Brain microvascular endothelial cell (primary cell): ENCODE data around the gene TRMT112.

Source experiments
- DNase-seq: peaks from one replicate; pipeline ENCODE4 v3.0.0-alpha.2; 2020
- H3K27ac ChIP-seq: fragments of 250-450 bp; sonication (Bioruptor Pico); 2 replicates; pipeline ENCODE4 v1.5.1; 2020; ENCODE audit warnings: mild to moderate bottlenecking, moderate library complexity
- H3K27me3 ChIP-seq: fragments of 250-450 bp; sonication (Bioruptor Pico); replicated peaks from 2 replicates; pipeline ENCODE4 v1.5.1; 2020; ENCODE audit warnings: mild to moderate bottlenecking
- H3K36me3 ChIP-seq: fragments of 250-450 bp; sonication (Bioruptor Pico); replicated peaks from 2 replicates; pipeline ENCODE4 v1.5.1; 2020; ENCODE audit warnings: mild to moderate bottlenecking
- H3K4me3 ChIP-seq: 2 replicates; pipeline ENCODE4 v1.5.1; 2011; ENCODE audit warnings: low read depth, mild to moderate bottlenecking, control low read depth, low read length, moderate library complexity
- CTCF ChIP-seq: IDR thresholded peaks from 2 replicates; pipeline ENCODE4 v1.5.1; 2011; ENCODE audit warnings: low read depth, mild to moderate bottlenecking, moderate library complexity, low read length, control low read depth, inconsistent platforms; ENCODE audit errors: missing control alignments
- in situ Hi-C: cut with HindIII; loops from 2 replicates; pipeline ENCODE4 v1.10.0; 2017; ENCODE audit warnings: low sequenced_read_pairs, low pct_ligation_motif_present

TRMT112 gene

DNA sequence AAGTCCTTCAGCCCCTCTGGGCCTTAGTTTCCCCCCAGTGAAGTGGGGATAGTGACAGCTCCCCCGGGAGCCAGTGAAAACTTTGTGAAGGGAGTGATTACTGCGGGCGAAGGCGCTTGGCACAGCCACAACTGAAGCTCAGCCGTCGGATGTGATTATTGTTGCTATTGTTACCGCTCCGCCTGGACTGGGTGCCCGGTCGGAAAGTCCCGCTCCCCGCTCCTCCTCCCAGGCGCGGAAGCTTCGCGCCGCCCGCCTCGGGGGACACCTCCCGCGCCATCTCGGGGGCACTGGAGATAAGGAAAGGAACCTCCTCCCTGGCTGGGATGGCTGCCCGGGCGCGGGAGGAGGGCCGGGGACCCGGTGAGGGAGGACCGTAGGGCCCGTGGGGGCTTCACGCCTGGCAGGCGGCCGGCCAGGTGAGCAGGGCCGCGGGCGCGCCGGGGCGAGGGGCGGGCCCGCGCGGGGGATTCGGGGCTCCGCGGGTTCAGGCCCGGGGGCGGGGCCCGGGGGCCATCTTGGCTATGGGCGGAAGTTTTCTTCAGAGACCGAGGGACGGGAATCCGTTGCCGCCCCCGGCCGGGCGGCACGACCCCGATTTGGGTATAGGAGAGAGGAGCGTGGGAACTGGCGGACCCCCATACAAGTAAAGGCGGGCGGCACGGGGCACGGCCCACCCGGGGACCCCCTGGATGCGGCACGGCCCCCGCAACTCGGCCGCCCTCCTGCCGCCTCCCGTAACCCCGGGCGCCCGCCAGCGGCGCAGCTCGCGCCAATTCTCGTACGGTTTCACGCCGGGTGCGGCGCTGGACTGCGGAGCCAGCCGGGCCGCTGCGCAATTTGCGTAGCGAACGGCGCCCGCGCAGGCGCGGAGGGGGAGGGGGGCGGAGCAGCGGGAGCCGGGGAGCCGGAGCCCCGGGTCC lies 32.1 kb downstream of the TRMT112 start, which contains the start of gene GPR137:
Gene GPR137, plus strand, starts transcription at position 887 of the 923 bp plus-strand sequence. CDS start 677 bp downstream, outside the sequence.
- in situ Hi-C loops = no loop called here
- Histone ChIP-seq H3K27me3 (no peaks in the 10 kb centered on the region), H3K4me3 (peak within 1 kb of the TSS; percentile 70), H3K27ac (peak within 1 kb of the TSS; percentile 66), H3K36me3 (no peaks in the 10 kb centered on the region)
- DNase-seq = peak; percentile 40
- no peak for TF ChIP-seq CTCF

DNA sequence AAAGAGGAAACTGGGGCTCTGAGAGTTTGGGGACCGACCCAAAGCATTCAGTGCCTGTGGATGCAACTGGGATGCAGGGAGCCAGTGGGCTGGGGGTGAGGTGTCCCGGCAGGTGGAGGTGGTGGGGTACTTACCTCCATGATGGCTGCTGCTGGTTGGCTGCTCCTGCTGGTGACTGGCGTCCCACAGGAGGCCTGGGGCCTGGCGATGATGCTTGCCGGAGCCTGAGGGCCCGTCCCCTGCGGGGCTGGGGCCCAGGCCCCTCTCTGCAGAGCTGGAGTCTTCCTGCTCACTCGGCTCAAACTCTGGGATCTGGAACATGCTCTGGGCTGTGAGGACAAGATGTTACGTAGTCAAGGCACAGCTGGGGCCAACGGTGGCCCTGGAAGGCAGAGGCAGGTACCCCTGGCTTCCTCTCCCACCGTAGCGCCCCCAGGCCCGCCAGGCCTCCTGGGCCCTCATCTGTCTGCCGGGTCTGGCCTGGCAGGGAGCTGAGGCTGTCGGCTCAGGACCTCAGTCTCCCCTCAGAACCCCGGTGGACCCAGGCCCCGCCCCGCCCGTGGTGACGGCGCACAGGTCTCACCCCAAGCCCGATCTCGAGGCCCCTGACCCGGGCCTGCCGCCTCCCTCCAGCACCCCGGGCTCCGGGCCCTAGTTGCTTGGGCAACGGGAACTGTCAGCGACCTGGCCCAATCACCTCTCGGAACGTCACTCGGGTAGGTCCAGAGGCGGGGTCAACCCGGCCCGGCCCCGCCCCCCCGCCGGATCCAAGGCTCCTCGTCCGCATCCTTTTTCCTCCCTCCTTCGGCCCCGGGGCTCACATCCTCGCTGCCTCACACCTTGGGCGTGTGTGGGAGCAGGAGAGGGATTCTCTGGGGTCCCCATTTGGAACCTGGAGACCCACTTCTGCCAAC lies 33.1 kb downstream of the TRMT112 start, which contains the start of gene BAD:
Gene BAD, minus strand, starts transcription at position 618 of the 914 bp plus-strand sequence. Its CDS starts 297 bp downstream, at position 321.
- Histone ChIP-seq H3K4me3 (peak within 1 kb of the TSS; percentile 70), H3K27ac (peak within 1 kb of the TSS; percentile 66), H3K36me3 (no peaks in the 10 kb centered on the region), H3K27me3 (no peaks in the 10 kb centered on the region)
- DNase-seq = peak; percentile 92
- TF ChIP-seq CTCF = no peak
- in situ Hi-C loops = no loop called here

GRCh38 chr11:64283092-64283491 lies 34.3 kb downstream of the TRMT112 start:
- no peak for DNase-seq
- no peak for TF ChIP-seq CTCF
- H3K36me3 ChIP-seq = peaks cover 2% of the 10 kb centered on the region
- no peaks in the 10 kb centered on the region for H3K27me3 ChIP-seq
- no peak overlapping the region for H3K27ac ChIP-seq
- in situ Hi-C loops = no loop called here
- H3K4me3 ChIP-seq = no peak overlapping the region

DNA sequence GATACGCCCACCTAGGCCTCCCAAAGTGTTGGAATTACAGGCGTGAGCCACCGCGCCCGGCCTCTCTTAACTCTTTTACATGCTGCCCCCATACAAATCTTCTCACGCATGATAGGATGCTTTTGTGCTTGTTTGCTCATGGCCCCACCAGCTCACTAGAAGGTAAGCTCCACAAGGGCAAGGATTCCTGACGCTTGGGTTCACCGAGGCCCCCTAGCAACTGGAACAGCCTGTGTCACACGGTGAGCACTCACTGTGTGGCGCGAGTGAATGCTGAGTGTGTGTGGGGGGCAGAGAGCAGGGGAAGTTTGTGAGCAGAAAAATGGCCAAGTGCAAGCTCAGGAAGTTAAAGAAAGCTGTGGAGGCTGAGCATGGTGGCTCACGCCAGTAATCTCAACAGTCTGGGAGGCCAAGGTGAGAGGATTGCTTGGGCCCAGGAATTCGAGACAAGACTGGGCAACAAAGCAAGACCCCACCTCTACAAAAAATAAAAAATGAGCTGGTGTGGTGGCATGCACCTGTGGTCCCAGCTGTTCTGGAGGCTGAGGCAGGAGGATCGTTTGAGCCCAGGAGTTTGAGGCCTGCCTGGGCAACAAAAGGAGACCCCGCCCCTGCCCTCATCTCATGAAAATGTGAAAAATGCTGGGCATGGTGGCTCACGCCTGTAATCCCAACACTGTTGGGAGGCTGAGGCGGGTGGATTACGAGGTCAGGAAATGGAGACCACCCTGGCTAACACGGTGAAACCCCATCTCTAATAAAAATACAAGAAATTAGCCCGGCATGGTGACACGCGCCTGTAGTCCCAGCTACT lies 35.2 kb downstream of the TRMT112 start:
- H3K4me3 ChIP-seq = no peak overlapping the region
- no peak for DNase-seq
- no peak overlapping the region for H3K27ac ChIP-seq
- in situ Hi-C loops = no loop called here
- TF ChIP-seq CTCF = no peak
- peaks cover 2% of the 10 kb centered on the region for H3K36me3 ChIP-seq
- no peaks in the 10 kb centered on the region for H3K27me3 ChIP-seq

DNA sequence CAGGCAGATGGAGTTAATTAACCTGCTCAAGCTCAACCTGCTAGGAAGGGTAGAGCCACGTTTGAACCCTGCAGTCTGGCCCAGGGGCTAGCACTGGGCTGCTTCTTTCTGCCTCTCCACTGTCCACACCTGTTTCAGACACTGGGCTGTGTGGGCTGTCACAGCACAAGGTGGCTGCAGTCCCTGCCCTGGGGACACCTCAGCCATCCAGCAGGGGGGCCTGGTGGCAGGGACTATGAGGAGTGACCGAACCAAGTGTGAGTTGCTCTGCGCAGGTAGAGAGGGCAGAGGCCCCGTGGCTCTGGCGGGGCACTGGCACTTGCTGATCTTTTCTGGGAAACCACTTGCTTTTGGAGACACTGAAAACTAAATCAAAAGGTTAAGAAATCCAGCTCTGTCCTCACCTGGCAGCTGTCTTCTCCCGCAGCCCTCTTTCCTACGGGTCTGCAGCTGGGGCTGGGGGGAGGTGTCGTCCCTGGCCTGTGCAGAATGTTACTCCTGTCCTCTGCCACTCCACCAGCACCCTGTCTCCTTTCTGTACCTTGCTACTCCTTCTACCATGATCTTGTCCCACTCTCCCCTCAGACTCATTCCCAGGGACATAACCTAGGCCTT lies 38.7 kb downstream of the TRMT112 start:
- H3K27ac ChIP-seq = no peak overlapping the region
- no peak for DNase-seq
- H3K27me3 ChIP-seq = no peaks in the 10 kb centered on the region
- in situ Hi-C loops = no loop called here
- H3K36me3 ChIP-seq = peaks cover 2% of the 10 kb centered on the region
- no peak overlapping the region for H3K4me3 ChIP-seq
- no peak for TF ChIP-seq CTCF
